Body of pancreas (tissue), 4 donors: ENCODE data around the gene RASGRF1.
"Not testable (repeated sequence)": the region's sequence is repeated elsewhere in the genome, so short reads cannot be mapped to it uniquely, and the experiment has no call there.

Experiments
- CTCF ChIP-seq, 7 experiments: fragments of 450-650 bp in 4 of 7; fragments of 200-600 bp in 3 of 7; sonication (generic) in 3 of 7; IDR thresholded peaks; one replicate each; pipeline ENCODE4 v1.5.1; 2016 to 2019; ENCODE audit warnings: antibody characterized with exemption in 7 of 7
- POLR2A ChIP-seq, 3 donors: fragments of 450-650 bp; IDR thresholded peaks; one replicate each; pipeline ENCODE4 v1.6.1; 2016; ENCODE audit warnings: antibody characterized with exemption in 3 of 3, mild to moderate bottlenecking in 2 of 3

GRCh38 chr15:79024493-79024892 lies 66.1 kb downstream of the RASGRF1 start:
- TF ChIP-seq POLR2A, CTCF (IDR thresholded peaks at IDR 0.05): not testable (repeated sequence)
